ENCODE measurements around the gene MDN1. TPM values are rescaled to one million over a fixed set of nuclear protein-coding genes. Genes with fewer than 3 reads are reported as not detected.

The MDN1 gene
- total and polyA plus RNA-seq, 2 of the 13 experiments (the other 11 are each of a cell fraction or from before 2014, with no cell fraction given) = 18.8 to 52.9 TPM

DNA sequence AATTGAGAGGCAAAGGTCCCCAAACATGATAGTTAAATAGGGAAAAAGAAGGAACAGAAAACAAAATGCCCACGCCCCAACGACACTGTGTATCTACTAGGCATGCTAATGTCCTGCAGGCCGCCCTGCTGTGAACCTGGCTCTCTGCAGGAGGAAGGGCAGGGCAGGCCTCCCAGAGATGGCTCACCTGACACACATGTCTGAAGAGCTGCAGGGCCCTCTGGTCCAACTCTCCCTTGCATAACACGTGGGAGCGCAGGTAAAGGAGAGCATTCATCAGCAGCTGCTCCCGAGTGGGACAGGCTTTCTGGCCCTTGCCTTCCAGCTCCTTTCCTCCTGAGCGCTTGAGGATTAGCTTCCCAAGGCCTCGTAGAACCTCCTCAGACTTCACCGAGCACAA lies 127.3 kb downstream of the MDN1 start:
- H3K27me3 ChIP-seq (ENCODE audit: control insufficient read depth in 1 of 2, insufficient read depth in 2 of 2, low read length in 2 of 2) = no peaks in the 10 kb centered on the region
- ATAC-seq (no peak), FAIRE-seq (no peak), DNase-seq (ENCODE audit: low spot score) (no peak)
- no peaks in the 10 kb centered on the region for H3K79me2 ChIP-seq (ENCODE audit: insufficient read depth, low read length)
- BruUV-seq (replicated peaks) = no TSS peak
- no peak overlapping the region for H3K27ac ChIP-seq (ENCODE audit: extremely low read length, insufficient read depth, low read length)
- no peak overlapping the region for H2AFZ ChIP-seq (ENCODE audit: low read length)
- in situ Hi-C loops (cut with HindIII; ENCODE audit: extremely low pct_ligation_motif_present, low pct_unique_long_range_greater_than_20kb) = no loop called here
- H3K9ac ChIP-seq (ENCODE audit: insufficient read depth, low read depth, low read length) = no peak overlapping the region
- intact Hi-C loops (cut with micrococcal nuclease; ENCODE audit: unreplicated experiment) = no loop called here
- no peaks in the 10 kb centered on the region for H3K9me3 ChIP-seq (ENCODE audit: low read length)
- TF ChIP-seq HDAC6 (IDR thresholded peaks at IDR 0.05; ENCODE audit: low read depth, low read length) = no peak
- TF ChIP-seq, protein P1, sequence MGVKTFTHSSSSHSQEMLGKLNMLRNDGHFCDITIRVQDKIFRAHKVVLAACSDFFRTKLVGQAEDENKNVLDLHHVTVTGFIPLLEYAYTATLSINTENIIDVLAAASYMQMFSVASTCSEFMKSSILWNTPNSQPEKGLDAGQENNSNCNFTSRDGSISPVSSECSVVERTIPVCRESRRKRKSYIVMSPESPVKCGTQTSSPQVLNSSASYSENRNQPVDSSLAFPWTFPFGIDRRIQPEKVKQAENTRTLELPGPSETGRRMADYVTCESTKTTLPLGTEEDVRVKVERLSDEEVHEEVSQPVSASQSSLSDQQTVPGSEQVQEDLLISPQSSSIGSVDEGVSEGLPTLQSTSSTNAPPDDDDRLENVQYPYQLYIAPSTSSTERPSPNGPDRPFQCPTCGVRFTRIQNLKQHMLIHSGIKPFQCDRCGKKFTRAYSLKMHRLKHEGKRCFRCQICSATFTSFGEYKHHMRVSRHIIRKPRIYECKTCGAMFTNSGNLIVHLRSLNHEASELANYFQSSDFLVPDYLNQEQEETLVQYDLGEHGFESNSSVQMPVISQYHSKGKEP (CRISPR knock-in tag; IDR thresholded peaks at IDR 0.05) = no peak
- no peak for TF ChIP-seq MEIS2 (CRISPR knock-in tag; IDR thresholded peaks at IDR 0.05)
- no peak for TF ChIP-seq IKZF1 (IDR thresholded peaks at IDR 0.05)
- TF ChIP-seq PCBP2 (optimal IDR thresholded peaks at IDR 0.05; ENCODE audit: low read depth, low read length, poor library complexity, severe bottlenecking) = no peak
- TF ChIP-seq ZZZ3 (CRISPR knock-in tag; IDR thresholded peaks at IDR 0.05; ENCODE audit: borderline replicate concordance) = no peak
- TF ChIP-seq, protein P2, sequence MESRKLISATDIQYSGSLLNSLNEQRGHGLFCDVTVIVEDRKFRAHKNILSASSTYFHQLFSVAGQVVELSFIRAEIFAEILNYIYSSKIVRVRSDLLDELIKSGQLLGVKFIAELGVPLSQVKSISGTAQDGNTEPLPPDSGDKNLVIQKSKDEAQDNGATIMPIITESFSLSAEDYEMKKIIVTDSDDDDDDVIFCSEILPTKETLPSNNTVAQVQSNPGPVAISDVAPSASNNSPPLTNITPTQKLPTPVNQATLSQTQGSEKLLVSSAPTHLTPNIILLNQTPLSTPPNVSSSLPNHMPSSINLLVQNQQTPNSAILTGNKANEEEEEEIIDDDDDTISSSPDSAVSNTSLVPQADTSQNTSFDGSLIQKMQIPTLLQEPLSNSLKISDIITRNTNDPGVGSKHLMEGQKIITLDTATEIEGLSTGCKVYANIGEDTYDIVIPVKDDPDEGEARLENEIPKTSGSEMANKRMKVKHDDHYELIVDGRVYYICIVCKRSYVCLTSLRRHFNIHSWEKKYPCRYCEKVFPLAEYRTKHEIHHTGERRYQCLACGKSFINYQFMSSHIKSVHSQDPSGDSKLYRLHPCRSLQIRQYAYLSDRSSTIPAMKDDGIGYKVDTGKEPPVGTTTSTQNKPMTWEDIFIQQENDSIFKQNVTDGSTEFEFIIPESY (CRISPR knock-in tag; IDR thresholded peaks at IDR 0.05) = no peak
- no peak for TF ChIP-seq REPIN1 (CRISPR knock-in tag; IDR thresholded peaks at IDR 0.05; ENCODE audit: borderline replicate concordance, low read depth)
- no peak for TF ChIP-seq BRCA1 (CRISPR knock-in tag; IDR thresholded peaks at IDR 0.05)
- TF ChIP-seq ZNF501 (CRISPR knock-in tag; IDR thresholded peaks at IDR 0.05) = no peak
- no peak for TF ChIP-seq ZFP41 (CRISPR knock-in tag; IDR thresholded peaks at IDR 0.05; ENCODE audit: borderline replicate concordance)
- POLR2A ChIA-PET = no interaction called here
- WGBS (ENCODE audit: low lambda C conversion rate) = 97% methylated on average over 6 of the region's 9 CpGs
- H3K36me3 ChIP-seq (replicated peaks in 1 of 2; ENCODE audit: control insufficient read depth in 1 of 2, insufficient read depth in 2 of 2, low read length in 2 of 2) = peaks cover 45 to 92% of the 10 kb centered on the region in 2 experiments
- no peaks in the 10 kb centered on the region for H4K20me1 ChIP-seq (ENCODE audit: insufficient read depth, low read length)
- CTCF ChIA-PET (ENCODE audit: low intra/inter-chr PET ratio, low total read pairs) = no interaction called here
- no peak overlapping the region for H3K4me3 ChIP-seq (replicated peaks in 1 of 3; ENCODE audit: insufficient read depth in 1 of 3, low read depth in 2 of 3, low read length in 3 of 3)
- no peak overlapping the region for H3K4me2 ChIP-seq (ENCODE audit: low read depth, low read length)
- no peaks in the 10 kb centered on the region for H3K4me1 ChIP-seq (ENCODE audit: insufficient read depth, low read length)

Data from HepG2 (cell line).